Measurements from ENCODE around the gene OR7G2. TPM values are rescaled to one million over a fixed set of nuclear protein-coding genes. Genes with fewer than 3 reads are reported as not detected.
"Not testable (repeated sequence)": the region's sequence is repeated elsewhere in the genome, so short reads cannot be mapped to it uniquely, and the experiment has no call there.

Gene OR7G2
- total RNA-seq, 1 experiment from 2014 or later = not detected

DNA sequence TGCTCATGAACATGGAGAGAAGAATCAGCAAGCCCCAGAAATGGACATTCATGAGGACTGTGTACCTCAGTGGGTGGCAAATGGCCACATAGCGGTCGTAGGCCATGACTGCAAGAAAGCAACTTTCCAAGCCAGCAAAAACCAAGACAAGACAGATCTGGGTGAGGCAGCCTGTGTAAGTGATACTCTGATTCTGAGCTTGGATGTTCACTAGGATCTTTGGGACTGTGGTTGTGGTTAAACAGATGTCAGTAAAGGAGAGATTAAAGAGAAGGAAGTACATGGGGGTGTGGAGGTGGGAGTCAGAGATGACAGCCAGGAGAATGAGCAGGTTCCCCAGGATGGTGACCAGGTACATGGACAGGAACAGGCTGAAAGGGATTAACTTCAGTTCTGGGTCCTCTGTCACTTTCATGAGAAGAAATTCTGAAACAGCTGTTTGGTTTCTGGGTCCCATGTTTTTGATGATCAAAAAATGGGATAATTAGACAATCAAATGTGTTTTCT, 8.1 kb upstream of the OR7G2 start, which contains the start of gene OR7G1:
Gene OR7G1, minus strand, starts transcription at position 457 of the 507 bp plus-strand sequence. Its CDS starts 0 bp downstream, at position 457.
- Histone ChIP-seq H3K9me3 (ENCODE audit: low read length) (no peaks in the 10 kb centered on the region), H3K79me2 (ENCODE audit: low read length) (no peaks in the 10 kb centered on the region), H3K27ac (ENCODE audit: low read length) (no peak within 1 kb of the TSS), H3K4me1 (ENCODE audit: low read length) (no peaks in the 10 kb centered on the region), H3K27me3 (ENCODE audit: low read length) (no peaks in the 10 kb centered on the region), H3K9ac (ENCODE audit: low read length) (no peak within 1 kb of the TSS), H3K36me3 (ENCODE audit: insufficient read depth, low read length) (no peaks in the 10 kb centered on the region), H3K4me3 (ENCODE audit: low read length) (no peak within 1 kb of the TSS), H4K20me1 (ENCODE audit: insufficient read depth, low read depth, low read length) (no peaks in the 10 kb centered on the region), H3K4me2 (ENCODE audit: low read depth, low read length, poor library complexity, severe bottlenecking) (no peak within 1 kb of the TSS), H3K9me2 (replicated peaks; ENCODE audit: insufficient read depth, low read length) (no peaks in the 10 kb centered on the region), H2AFZ (ENCODE audit: low read length) (no peak within 1 kb of the TSS)
- no peak for DNase-seq

DNA sequence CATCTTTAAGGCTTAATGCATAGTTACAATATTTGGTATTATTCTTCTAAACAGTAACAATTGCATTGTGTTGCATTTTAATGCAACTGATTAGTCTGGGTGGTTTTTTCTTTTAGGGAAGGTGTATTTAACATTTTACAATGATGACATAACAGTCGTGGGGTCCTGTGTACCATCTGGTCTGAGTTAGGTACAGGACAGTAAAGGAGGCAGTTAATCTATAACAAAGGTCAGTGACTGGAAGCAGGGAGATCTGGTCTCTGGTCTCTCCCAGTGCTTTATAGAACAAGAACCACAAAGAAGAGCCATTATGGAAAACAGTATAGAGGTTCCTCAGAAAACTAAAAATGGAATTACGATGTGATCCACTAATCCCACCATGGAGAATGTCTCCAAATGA, 2.7 kb upstream of the OR7G2 start:
- Histone ChIP-seq H3K36me3 (ENCODE audit: insufficient read depth, low read length) (no peaks in the 10 kb centered on the region), H2AFZ (ENCODE audit: low read length) (no peak overlapping the region), H3K27me3 (ENCODE audit: low read length) (no peaks in the 10 kb centered on the region), H3K4me1 (ENCODE audit: low read length) (no peaks in the 10 kb centered on the region), H3K9me2 (replicated peaks; ENCODE audit: insufficient read depth, low read length) (no peaks in the 10 kb centered on the region), H3K79me2 (ENCODE audit: low read length) (no peaks in the 10 kb centered on the region), H3K9ac (ENCODE audit: low read length) (no peak overlapping the region), H3K9me3 (ENCODE audit: low read length) (no peaks in the 10 kb centered on the region), H3K27ac (ENCODE audit: low read length) (no peak overlapping the region), H4K20me1 (ENCODE audit: insufficient read depth, low read depth, low read length) (no peaks in the 10 kb centered on the region), H3K4me2 (ENCODE audit: low read depth, low read length, poor library complexity, severe bottlenecking) (no peak overlapping the region), H3K4me3 (ENCODE audit: low read length) (no peak overlapping the region)
- DNase-seq = no peak

DNA sequence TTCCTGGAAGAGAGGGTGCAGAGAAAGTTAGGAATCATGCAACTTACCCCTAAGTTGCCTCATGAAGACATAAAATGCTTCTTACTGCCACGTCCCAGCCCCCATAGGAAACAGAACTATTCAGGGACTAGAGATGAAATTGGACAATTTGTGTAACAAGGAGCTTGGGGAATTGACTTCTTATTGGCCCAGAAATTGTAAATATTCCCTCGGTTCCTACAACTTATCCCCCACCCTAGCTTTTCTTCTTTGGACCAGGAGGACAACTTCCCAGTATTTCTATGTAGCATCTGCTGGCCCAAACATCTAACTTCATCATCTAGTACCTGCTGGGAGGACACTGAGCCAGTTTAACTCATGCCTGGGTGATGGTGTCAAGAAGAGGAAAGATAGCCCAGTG, 20.5 kb downstream of the OR7G2 start, which contains the start of gene OR1M1:
Gene OR1M1, plus strand, starts transcription at position 301 of the 400 bp plus-strand sequence. CDS start 6,184 bp downstream, outside the sequence.
- Histone ChIP-seq H2AFZ (ENCODE audit: low read length) (no peak within 1 kb of the TSS), H3K9me2 (replicated peaks; ENCODE audit: insufficient read depth, low read length) (no peaks in the 10 kb centered on the region), H3K4me2 (ENCODE audit: low read depth, low read length, poor library complexity, severe bottlenecking) (no peak within 1 kb of the TSS), H3K4me3 (ENCODE audit: low read length) (no peak within 1 kb of the TSS), H3K79me2 (ENCODE audit: low read length) (no peaks in the 10 kb centered on the region), H3K9me3 (ENCODE audit: low read length) (no peaks in the 10 kb centered on the region), H3K36me3 (ENCODE audit: insufficient read depth, low read length) (no peaks in the 10 kb centered on the region), H3K27me3 (ENCODE audit: low read length) (no peaks in the 10 kb centered on the region), H3K4me1 (ENCODE audit: low read length) (no peaks in the 10 kb centered on the region), H4K20me1 (ENCODE audit: insufficient read depth, low read depth, low read length) (no peaks in the 10 kb centered on the region), H3K27ac (ENCODE audit: low read length) (no peak within 1 kb of the TSS), H3K9ac (ENCODE audit: low read length) (no peak within 1 kb of the TSS)
- no peak for DNase-seq

DNA sequence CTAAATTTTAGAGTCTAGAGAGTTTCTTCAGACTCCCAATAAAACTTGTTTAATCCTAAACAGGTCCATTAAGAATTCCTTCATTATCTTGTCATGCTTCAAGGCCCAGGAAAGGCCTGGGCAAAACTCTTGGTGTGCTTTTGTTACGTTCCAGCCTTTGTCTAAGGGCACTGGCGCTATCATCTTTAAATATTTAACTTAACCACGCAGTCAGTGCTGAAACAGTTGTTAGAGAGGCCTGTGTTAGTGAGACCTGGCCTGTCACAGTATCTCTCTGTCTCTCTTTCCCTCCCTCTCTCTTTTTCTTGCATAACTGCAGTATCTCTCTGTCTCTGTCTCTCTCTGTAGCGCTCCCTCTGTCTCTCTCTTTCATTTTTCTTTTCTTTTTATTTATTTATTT, 28.6 kb downstream of the OR7G2 start:
- H3K4me2 ChIP-seq (ENCODE audit: low read depth, low read length, poor library complexity, severe bottlenecking) = no peak overlapping the region
- H3K27me3 ChIP-seq (ENCODE audit: low read length) = no peaks in the 10 kb centered on the region
- H3K79me2 ChIP-seq (ENCODE audit: low read length) = no peaks in the 10 kb centered on the region
- no peaks in the 10 kb centered on the region for H3K4me1 ChIP-seq (ENCODE audit: low read length)
- no peak overlapping the region for H3K4me3 ChIP-seq (ENCODE audit: low read length)
- H3K9me3 ChIP-seq (ENCODE audit: low read length) = no peaks in the 10 kb centered on the region
- H2AFZ ChIP-seq (ENCODE audit: low read length) = no peak overlapping the region
- no peaks in the 10 kb centered on the region for H3K9me2 ChIP-seq (replicated peaks; ENCODE audit: insufficient read depth, low read length)
- H3K36me3 ChIP-seq (ENCODE audit: insufficient read depth, low read length) = no peaks in the 10 kb centered on the region
- no peak for DNase-seq
- no peak overlapping the region for H3K27ac ChIP-seq (ENCODE audit: low read length)
- H3K9ac ChIP-seq (ENCODE audit: low read length) = no peak overlapping the region
- H4K20me1 ChIP-seq (ENCODE audit: insufficient read depth, low read depth, low read length) = no peaks in the 10 kb centered on the region

DNA sequence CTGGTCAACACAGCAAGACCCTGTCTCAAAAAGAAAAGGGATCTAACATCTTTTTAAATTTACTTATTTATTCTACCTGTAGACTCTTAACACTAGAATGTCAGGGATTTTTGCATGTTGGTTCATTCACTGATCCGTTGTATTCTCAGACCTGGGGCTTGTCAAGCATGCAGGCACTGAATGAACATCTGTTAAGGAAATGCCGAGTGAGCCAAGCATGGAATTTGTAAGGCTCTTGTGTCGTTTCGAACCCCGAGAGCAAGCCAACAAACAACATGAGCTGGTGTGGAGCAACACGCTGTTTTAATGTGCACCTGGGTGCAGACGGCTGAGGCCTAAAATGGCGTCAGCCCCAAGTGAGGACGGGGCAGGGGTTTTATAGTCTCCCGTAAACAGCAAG, 30.4 kb downstream of the OR7G2 start:
- Histone ChIP-seq H3K4me2 (ENCODE audit: low read depth, low read length, poor library complexity, severe bottlenecking) (no peak overlapping the region), H3K9ac (ENCODE audit: low read length) (no peak overlapping the region), H3K36me3 (ENCODE audit: insufficient read depth, low read length) (no peaks in the 10 kb centered on the region), H3K4me3 (ENCODE audit: low read length) (no peak overlapping the region), H3K27me3 (ENCODE audit: low read length) (no peaks in the 10 kb centered on the region), H2AFZ (ENCODE audit: low read length) (no peak overlapping the region), H4K20me1 (ENCODE audit: insufficient read depth, low read depth, low read length) (no peaks in the 10 kb centered on the region), H3K27ac (ENCODE audit: low read length) (no peak overlapping the region), H3K79me2 (ENCODE audit: low read length) (no peaks in the 10 kb centered on the region), H3K9me3 (ENCODE audit: low read length) (no peaks in the 10 kb centered on the region), H3K9me2 (replicated peaks; ENCODE audit: insufficient read depth, low read length) (no peaks in the 10 kb centered on the region), H3K4me1 (ENCODE audit: low read length) (no peaks in the 10 kb centered on the region)
- no peak for DNase-seq

DNA sequence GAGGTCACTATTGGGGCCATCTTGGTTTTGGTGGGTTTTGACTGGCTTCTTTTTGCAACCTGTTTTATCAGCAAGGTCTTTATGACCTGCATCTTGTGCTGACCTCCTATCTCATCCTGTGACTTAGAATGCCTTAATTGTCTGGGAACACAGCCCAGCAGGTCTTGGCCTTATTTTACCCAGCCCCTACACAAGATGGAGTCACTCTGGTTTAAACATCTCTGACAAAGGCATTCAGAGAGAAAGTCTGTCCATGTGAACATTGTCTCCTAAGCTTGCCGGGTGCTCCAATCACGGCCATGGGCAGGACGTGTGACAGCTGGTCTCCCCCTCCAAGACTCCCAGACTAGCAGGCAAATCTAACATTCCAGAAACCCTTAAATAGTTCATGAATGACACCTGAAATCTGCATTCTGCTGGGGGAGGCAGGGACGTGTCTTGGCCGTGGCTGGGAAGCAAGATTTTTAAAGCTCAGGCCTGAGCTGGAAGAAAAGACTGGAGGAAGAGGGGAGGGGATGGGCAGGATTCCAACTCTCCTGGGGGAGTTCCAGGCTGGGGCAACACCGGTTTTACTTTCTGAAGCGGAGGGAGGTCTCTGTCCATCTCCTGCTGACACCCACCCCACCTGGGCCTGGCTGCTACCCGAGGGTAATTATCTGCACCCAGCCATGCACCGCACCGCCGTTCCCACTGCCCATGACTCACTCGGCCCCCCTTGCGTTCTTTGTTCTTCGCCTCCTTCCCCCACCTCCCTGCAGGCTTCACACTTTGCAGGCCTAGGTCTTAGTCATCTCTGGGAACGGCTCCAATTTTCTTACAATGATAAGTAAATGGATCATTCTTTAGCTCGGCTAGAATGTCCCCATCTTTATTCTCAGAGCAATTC, 32.0 kb downstream of the OR7G2 start:
- Histone ChIP-seq H3K9ac (ENCODE audit: low read length) (no peak overlapping the region), H3K9me2 (replicated peaks; ENCODE audit: insufficient read depth, low read length) (no peaks in the 10 kb centered on the region), H3K36me3 (ENCODE audit: insufficient read depth, low read length) (no peaks in the 10 kb centered on the region), H4K20me1 (ENCODE audit: insufficient read depth, low read depth, low read length) (no peaks in the 10 kb centered on the region), H3K27me3 (ENCODE audit: low read length) (no peaks in the 10 kb centered on the region), H3K27ac (ENCODE audit: low read length) (no peak overlapping the region), H3K9me3 (ENCODE audit: low read length) (no peaks in the 10 kb centered on the region), H3K79me2 (ENCODE audit: low read length) (no peaks in the 10 kb centered on the region), H2AFZ (ENCODE audit: low read length) (no peak overlapping the region), H3K4me2 (ENCODE audit: low read depth, low read length, poor library complexity, severe bottlenecking) (no peak overlapping the region), H3K4me3 (ENCODE audit: low read length) (no peak overlapping the region), H3K4me1 (ENCODE audit: low read length) (no peaks in the 10 kb centered on the region)
- DNase-seq = no peak

DNA sequence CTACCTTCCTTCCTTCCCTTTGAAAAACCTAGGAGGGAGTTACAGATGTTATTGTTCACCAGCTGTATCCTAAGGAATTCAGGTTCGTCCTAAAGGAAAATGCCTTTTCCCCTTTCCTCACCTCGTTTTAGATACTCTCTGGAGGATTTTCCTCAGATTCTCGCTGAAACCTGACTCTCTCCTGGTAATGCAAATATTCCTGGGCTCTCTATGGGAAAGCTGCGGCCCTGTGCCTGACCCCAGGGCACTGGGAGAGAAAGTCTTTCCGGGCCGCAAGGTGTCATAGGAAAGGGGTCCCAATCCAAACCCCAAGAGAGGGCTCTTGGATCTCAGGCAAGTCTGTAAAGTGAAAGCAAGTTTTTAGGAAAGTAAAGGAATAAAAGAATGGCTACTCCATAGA, 33.5 kb downstream of the OR7G2 start:
- Histone ChIP-seq H3K4me3 (ENCODE audit: low read length) (no peak overlapping the region), H3K27me3 (ENCODE audit: low read length) (no peaks in the 10 kb centered on the region), H2AFZ (ENCODE audit: low read length) (no peak overlapping the region), H3K9me2 (replicated peaks; ENCODE audit: insufficient read depth, low read length) (no peaks in the 10 kb centered on the region), H3K27ac (ENCODE audit: low read length) (no peak overlapping the region), H3K79me2 (ENCODE audit: low read length) (no peaks in the 10 kb centered on the region), H3K9ac (ENCODE audit: low read length) (no peak overlapping the region), H3K9me3 (ENCODE audit: low read length) (no peaks in the 10 kb centered on the region), H3K36me3 (ENCODE audit: insufficient read depth, low read length) (no peaks in the 10 kb centered on the region), H4K20me1 (ENCODE audit: insufficient read depth, low read depth, low read length) (no peaks in the 10 kb centered on the region), H3K4me1 (ENCODE audit: low read length) (no peaks in the 10 kb centered on the region), H3K4me2 (ENCODE audit: low read depth, low read length, poor library complexity, severe bottlenecking) (no peak overlapping the region)
- DNase-seq = no peak

DNA sequence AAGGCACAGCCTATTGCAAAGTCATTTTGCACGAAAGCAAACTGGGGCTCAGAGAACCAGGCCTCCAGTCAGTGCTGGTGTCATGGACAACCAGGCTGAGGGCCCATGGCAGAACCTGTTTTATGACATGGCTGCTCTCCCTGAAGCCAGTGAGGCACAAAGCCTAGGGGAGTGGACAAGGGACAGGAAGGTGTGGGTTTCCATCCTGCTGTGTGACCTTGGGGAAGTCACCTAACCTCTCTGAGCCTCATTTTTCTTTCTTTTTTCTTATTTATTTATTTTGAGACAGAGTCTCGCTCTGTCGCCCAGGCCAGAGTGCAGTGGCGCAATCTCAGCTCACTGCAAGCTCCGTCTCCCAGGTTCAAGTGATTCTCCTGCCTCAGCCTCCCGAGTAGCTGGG, 35.6 kb downstream of the OR7G2 start:
- not testable (repeated sequence) for H3K9me2 ChIP-seq (replicated peaks; ENCODE audit: insufficient read depth, low read length); H3K4me2 ChIP-seq (ENCODE audit: low read depth, low read length, poor library complexity, severe bottlenecking); H3K36me3 ChIP-seq (ENCODE audit: insufficient read depth, low read length); H3K27me3 ChIP-seq (ENCODE audit: low read length); H3K4me1 ChIP-seq (ENCODE audit: low read length); H3K9me3 ChIP-seq (ENCODE audit: low read length); H2AFZ ChIP-seq (ENCODE audit: low read length); H3K4me3 ChIP-seq (ENCODE audit: low read length); H3K79me2 ChIP-seq (ENCODE audit: low read length); H3K27ac ChIP-seq (ENCODE audit: low read length); H4K20me1 ChIP-seq (ENCODE audit: insufficient read depth, low read depth, low read length); H3K9ac ChIP-seq (ENCODE audit: low read length); DNase-seq
